SH-SY5Y (cell line): Measurements from ENCODE around the gene ATP6V0A4.

Experiments
- GATA2 ChIP-seq: IDR thresholded peaks from 2 replicates; pipeline ENCODE4 v1.6.1; 2011; ENCODE audit warnings: mild to moderate bottlenecking, low read depth, low read length
- GATA3 ChIP-seq: IDR thresholded peaks from 2 replicates; pipeline ENCODE4 v1.6.1; 2011; ENCODE audit warnings: low read depth, mild to moderate bottlenecking, low read length, moderate library complexity

The ATP6V0A4 gene

GRCh38 chr7:138797715-138798320, at the start of gene ATP6V0A4, which contains the start of gene TMEM213:
TSS of gene ATP6V0A4 (minus strand) at chr7:138798196. CDS start at chr7:138771247, 26,949 bp downstream.
TSS of gene TMEM213 (plus strand) at chr7:138797994. CDS start at chr7:138798105, 111 bp downstream.
- TF ChIP-seq GATA3, result no peak
- no peak for TF ChIP-seq GATA2

- no peak for TF ChIP-seq GATA2
- TF ChIP-seq GATA3, result no peak
Measured at GRCh38 chr7:138845711-138846110, 47.7 kb upstream of the ATP6V0A4 start.

- TF ChIP-seq GATA2, result no peak
- no peak for TF ChIP-seq GATA3
Measured at GRCh38 chr7:138843632-138844580, 45.9 kb upstream of the ATP6V0A4 start.

GRCh38 chr7:138842111-138842510, 44.1 kb upstream of the ATP6V0A4 start:
- TF ChIP-seq GATA3, result no peak
- no peak for TF ChIP-seq GATA2

GRCh38 chr7:138838166-138838565, 40.2 kb upstream of the ATP6V0A4 start:
- TF ChIP-seq GATA2, result no peak
- TF ChIP-seq GATA3, result no peak

- TF ChIP-seq GATA3 (no peak), GATA2 (no peak)
Measured at GRCh38 chr7:138837627-138838026, 39.6 kb upstream of the ATP6V0A4 start.

GRCh38 chr7:138835087-138835486, 37.1 kb upstream of the ATP6V0A4 start:
- TF ChIP-seq GATA3 (no peak), GATA2 (no peak)

- TF ChIP-seq GATA3 (no peak), GATA2 (no peak)
Measured at GRCh38 chr7:138834583-138834982, 36.6 kb upstream of the ATP6V0A4 start.

GRCh38 chr7:138833596-138833995, 35.6 kb upstream of the ATP6V0A4 start:
- TF ChIP-seq GATA3 (no peak), GATA2 (no peak)

GRCh38 chr7:138832966-138833365, 35.0 kb upstream of the ATP6V0A4 start:
- TF ChIP-seq GATA3 (no peak), GATA2 (no peak)

- TF ChIP-seq GATA3 (no peak), GATA2 (no peak)
Measured at GRCh38 chr7:138829335-138829734, 31.3 kb upstream of the ATP6V0A4 start.

GRCh38 chr7:138828302-138828701, 30.3 kb upstream of the ATP6V0A4 start:
- TF ChIP-seq GATA2 (no peak), GATA3 (no peak)

- TF ChIP-seq GATA2, result no peak
- no peak for TF ChIP-seq GATA3
Measured at GRCh38 chr7:138825049-138825721, 27.2 kb upstream of the ATP6V0A4 start.

- TF ChIP-seq GATA3 (no peak), GATA2 (no peak)
Measured at GRCh38 chr7:138822867-138823535, 25.0 kb upstream of the ATP6V0A4 start.
